Measurements from ENCODE around the gene CHD6.

CHD6 gene

DNA sequence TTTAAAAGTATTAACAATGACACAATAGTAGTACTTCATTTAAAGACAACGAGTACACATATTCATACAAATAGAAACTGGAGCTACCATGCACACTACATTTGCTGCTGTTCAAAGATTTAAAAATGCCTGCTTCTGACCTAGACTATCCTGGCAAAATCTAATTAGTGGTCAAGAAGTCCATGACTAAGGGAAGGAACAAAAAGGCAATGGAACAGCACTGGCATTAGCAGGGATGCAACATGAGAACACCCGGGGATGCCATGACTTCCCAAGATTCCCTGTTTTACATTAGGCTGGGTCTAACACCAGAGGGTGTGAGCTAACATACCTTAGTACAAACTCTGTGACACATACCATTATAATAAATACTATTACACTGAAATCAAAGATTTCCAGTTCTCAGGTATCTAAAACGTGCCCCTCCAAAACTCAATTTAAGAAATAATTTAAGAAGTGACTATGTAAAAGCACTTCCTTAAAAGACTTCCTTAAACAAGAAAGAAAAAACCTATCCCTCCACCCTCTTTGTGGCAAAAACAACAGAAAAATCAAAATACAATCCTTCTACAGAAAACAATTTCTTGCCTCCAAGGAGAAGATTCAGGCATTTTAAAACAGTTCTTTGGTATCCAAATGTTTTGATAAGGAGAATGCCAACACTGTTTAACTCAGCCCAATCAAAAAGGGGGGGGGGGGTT, 25.5 kb downstream of the CHD6 start:
- no peak for DNase-seq (ENCODE audit: low read depth in 2 of 2)

DNA sequence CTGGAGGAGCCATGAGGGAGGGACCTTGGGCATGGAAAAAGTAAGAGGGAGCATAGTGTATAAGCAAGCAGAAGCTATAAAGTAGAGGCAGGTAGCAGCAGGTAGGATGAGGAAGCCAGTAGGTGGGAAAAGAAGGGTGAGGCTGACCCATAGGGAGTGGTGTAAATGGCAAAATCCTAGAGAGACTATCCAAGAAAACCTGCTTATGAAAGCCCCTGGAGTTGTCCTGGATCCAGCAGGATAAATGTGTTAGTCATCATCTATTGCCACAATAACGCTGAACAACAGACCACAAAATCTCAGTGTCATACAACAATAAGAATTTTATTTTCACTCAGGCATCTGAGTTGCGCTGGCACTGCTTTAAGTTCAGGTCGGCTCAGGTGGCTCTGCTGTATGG, 30.2 kb downstream of the CHD6 start:
- no peak for DNase-seq (ENCODE audit: low read depth in 2 of 2)

DNA sequence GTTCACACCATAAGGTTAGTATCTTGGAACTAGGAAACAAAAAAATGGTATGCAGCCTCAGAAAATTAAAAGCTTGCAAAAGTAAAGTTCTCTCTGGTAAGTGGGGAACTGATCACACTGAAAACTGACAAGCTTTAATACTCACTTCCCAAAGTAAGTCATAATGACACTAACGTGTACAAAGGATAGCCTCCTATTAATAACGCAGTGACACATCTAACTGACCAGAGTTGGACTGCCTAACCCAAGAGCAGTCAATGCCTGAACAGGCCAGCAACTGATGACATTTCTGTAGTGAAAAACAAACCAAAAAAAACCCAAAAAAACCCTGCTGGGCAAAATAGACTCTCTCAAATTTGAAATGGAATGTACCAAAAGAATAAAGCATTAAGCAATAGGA, 30.7 kb downstream of the CHD6 start:
- no peak for DNase-seq (ENCODE audit: low read depth in 2 of 2)

GRCh38 chr20:41586772-41587171, 31.4 kb downstream of the CHD6 start:
- DNase-seq (ENCODE audit: low read depth in 2 of 2): no peak

GRCh38 chr20:41580350-41580749, 37.8 kb downstream of the CHD6 start:
- DNase-seq (ENCODE audit: low read depth in 2 of 2): no peak

GRCh38 chr20:41577129-41578009, 40.8 kb downstream of the CHD6 start:
- DNase-seq (ENCODE audit: low read depth in 2 of 2): no peak

DNA sequence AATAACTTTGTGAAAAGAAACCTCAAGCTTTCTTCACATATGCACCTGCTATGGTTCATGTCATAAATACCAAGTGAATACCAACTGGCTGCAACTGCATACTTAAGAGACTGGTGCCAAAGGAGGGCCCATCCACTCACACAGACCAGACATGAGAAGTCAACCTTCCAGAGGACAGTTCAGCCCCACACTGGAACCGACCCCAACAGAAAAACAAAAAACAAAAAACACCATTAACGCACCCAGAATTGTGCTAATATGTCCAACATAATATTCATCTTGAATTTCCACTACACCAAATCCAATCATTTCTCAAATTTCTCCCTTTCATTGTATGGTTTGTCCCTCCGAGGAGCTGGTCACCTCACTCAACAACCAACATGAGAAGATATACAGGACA, 42.8 kb downstream of the CHD6 start:
- DNase-seq (ENCODE audit: low read depth in 2 of 2): no peak

DNA sequence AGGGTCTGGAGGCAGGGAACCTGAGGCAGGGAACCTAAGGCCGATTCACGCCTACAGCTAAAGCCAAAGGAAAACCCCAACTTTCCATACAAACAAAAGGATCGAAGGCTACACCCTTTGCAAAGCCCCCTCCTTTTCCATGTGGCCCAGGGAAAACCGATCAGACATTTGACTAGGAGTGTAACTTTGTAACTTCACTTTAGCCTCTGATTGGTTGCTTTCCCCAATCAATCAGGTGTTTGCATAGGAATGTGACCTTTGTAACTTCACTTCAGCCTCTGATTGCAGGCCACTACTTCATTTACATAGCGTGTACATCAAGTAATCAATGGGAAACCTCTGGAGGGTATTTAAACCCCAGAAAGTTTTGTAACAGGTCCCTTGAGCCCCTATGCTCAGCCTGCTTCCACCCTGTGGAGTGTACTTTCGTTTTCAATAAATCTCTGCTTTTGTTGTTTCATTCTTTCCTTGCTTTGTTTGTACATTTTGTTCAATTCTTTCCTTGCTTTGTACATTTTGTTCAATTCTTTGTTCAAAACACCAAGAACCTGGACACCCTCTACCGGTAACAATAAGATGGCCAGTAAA, 43.3 kb downstream of the CHD6 start:
- DNase-seq (ENCODE audit: low read depth in 2 of 2): no peak

DNA sequence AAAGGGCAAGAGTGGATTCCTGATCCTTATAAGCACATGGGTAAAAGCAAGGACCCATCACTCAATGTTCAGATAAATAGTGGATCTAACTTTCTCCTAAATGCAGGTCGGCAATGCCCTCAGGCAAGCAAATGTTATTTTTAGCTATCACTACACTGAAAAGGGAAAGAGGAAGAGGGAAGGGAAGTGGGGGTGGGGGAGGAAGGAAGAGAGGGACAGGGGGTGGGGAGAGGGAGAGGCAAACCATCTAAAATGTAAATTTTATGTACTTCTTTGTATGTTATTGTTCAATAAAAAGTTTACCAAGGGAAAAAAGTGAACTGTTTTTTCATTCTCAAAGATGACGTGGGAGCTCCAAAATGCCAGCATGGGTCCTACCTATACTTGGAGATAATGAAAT, 44.2 kb downstream of the CHD6 start:
- no peak for DNase-seq (ENCODE audit: low read depth in 2 of 2)

- no peak for DNase-seq (ENCODE audit: low read depth in 2 of 2)
These were observed 46.1 kb downstream of the CHD6 start for GRCh38 chr20:41572010-41572572.

DNA sequence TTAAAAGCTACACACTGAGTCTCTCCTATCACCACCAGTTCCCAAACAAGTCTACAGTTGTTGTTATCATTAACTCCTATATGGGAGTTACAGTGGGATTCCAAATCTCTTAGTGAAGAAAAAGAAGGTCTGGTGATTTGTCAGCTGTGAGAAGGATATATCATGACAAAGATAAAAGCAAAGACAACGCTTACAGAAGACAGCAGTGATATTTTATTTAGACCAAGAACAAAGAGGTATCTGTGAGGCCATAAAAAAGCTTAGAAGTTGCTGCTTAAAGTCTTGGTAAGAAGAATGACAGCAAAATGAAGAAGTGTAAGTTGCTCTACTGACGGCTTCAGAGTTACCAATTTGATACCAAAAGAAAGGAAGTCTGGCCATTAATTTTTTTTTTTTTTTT, 47.2 kb downstream of the CHD6 start:
- DNase-seq (ENCODE audit: low read depth in 2 of 2): no peak

DNA sequence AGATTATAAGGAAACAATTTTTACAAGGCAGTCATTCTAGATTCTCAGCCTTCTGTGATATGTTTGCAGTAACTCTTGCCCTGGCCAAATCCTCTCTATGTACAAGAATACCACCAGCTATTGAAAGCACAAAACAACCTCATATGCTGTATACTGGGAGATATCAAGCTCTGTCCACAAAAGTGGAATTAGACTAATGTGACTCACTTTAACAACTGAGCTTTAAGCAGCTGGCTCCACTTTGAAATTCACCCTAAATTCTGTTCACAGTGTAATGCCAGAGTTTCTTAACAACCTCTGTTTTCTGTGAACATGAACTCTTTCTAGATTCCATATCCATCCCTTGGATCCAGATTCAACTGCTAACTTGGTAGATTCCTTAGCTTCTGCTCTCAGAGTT, 47.6 kb downstream of the CHD6 start:
- no peak for DNase-seq (ENCODE audit: low read depth in 2 of 2)

- no peak for DNase-seq (ENCODE audit: low read depth in 2 of 2)
These were observed 50.6 kb downstream of the CHD6 start for GRCh38 chr20:41567615-41568014.

GRCh38 chr20:41566896-41567527, 51.2 kb downstream of the CHD6 start:
- DNase-seq (ENCODE audit: low read depth in 2 of 2): no peak

GRCh38 chr20:41563087-41563486, 55.1 kb downstream of the CHD6 start:
- no peak for DNase-seq (ENCODE audit: low read depth in 2 of 2)

- DNase-seq (ENCODE audit: low read depth in 2 of 2): no peak
These were observed 57.2 kb downstream of the CHD6 start for GRCh38 chr20:41560970-41561369.

DNA sequence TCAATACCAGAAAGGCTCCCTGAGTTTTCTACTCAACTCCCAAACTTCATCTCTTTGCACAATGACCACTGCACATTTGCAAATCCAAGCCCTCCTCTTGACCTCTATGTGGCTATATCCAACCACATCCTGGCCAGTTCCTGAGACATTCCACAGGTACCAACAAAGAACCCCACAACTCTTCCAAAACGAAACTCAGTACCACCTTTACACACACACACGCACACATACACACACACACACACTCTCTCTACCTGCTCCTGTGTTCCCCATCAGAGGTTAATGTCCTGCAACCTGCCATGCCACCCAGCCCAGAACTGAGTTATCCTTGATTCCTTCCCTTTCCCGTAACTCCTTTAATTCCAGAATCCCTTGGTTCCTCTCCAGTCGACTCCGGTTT, 58.5 kb downstream of the CHD6 start:
- DNase-seq (ENCODE audit: low read depth in 2 of 2): no peak

DNA sequence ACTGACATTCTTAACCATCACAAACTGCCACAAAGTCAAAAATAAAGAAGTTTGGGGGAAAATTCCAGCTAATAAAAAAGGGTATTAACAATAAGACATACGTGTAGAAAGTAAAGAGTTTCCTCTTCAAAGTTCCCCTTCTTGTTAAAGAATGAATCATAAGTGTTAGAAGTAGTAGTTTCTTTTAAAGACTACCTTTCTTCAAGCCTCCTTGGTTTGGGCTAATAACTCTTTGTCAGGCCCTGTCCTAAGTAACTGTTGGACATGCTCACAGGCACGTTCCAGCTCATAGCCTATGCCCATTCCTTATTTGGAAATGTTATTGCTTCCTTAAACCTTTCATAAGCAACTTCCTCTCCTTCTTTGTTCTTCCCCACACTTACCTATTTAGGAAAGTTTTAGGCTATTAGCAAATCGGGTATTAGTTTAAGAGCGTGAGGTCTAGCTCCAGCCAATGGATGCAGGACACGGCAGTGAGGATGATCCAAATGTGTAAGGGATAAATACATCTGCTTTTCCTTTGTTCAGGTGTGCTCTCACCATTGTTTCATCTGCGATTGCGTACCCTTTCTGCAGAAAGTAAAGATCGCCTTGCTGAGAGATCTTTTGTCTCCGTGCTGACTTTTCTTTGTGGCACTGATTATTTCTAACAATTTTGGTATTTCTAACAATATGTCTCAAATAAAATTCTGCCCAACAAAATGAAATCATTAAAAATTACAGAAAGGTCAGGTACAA, 64.9 kb downstream of the CHD6 start:
- no peak for DNase-seq (ENCODE audit: low read depth in 2 of 2)

DNA sequence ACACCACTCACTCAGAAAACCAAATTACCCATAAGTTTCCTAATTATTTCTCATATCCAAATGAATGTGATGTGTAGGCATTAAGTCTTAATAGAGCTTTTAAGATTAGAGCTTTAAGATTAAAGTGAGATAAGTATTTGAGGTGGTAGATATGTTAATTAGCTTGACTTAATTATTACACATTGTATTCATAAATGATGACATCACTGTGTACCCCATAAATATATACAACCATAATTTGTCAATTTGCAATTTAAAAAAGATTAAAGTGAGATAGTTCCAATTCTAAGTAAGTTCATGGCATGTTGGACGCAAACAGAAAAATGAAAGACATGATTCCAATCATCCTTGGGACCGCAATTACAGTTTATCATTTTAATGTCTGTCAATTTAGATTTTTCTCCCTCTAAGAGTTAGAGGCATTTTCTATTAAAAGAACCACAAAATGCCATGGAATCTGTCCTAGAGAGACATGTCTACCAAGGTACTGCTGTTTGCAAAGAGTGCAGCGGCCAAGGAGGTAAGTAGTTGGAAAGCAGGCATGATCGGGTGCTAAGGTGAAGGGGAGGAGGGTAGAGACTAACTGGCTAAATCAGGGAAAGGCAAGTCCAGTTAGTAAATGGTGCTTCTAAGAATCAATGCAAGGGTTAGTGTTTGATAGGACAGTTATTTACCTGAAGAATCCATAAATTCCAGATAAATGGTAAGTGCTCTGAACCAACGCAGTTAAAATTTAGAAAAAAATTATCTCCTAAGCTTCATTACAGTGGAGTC, 65.7 kb downstream of the CHD6 start:
- no peak for DNase-seq (ENCODE audit: low read depth in 2 of 2)

GRCh38 chr20:41551011-41551705, 67.0 kb downstream of the CHD6 start:
- no peak for DNase-seq (ENCODE audit: low read depth in 2 of 2)
